Fibroblast of mammary gland (primary cell): Measurements from ENCODE around the gene RGS2.

Experiments used
- DNase-seq: peaks from one replicate; pipeline ENCODE4 v3.0.0-alpha.2; 2010; ENCODE audit warnings: low read depth
- H3K4me3 ChIP-seq: 2 replicates; pipeline ENCODE4 v1.5.1; 2011; ENCODE audit warnings: low read depth, mild to moderate bottlenecking, low read length, moderate library complexity; ENCODE audit not compliant: control insufficient read depth
- CTCF ChIP-seq: conservative IDR thresholded peaks from 2 replicates; pipeline ENCODE4 v1.5.1; 2011; ENCODE audit warnings: low read depth, low read length, inconsistent platforms; ENCODE audit not compliant: control insufficient read depth, insufficient read depth

Gene RGS2

DNA sequence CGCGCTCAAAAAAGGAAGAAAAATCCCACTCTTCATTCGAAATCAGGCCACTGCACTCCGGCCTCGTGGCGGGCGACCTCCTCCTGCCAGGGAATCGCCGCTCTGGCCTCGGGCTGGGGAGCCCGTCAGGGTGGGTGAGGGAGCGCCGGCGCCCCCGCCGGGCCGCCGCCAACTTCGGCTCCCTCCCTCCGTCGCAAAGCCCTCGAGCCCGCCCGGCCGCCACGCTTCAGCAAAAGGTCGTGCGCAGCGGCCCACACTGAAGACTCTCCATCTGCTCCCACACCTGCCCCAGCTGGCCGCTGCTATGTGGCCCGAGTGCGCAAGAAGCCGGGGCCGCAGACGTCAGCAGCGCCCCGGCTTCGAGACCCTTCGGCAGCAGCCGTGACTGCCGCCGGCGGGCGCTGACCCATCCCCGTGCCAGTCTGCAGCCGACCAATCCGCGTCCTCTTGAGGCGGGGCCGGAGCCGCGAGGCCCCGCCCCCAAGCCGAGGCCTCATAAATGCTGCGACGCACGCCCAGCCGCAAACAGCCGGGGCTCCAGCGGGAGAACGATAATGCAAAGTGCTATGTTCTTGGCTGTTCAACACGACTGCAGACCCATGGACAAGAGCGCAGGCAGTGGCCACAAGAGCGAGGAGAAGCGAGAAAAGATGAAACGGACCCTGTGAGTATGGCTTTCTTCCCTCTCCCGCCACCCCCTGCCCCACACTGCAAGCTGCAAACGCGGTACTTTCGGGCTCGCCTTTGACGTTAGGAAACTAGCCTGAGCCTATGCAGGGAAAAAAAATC lies at the start of gene RGS2:
Gene RGS2, plus strand, starts transcription at position 522 of the 789 bp plus-strand sequence. Its CDS starts 33 bp downstream, at position 555.
- no peak for TF ChIP-seq CTCF
- peak within 1 kb of the TSS; percentile 98 for H3K4me3 ChIP-seq
- peak; percentile 89 for DNase-seq

DNA sequence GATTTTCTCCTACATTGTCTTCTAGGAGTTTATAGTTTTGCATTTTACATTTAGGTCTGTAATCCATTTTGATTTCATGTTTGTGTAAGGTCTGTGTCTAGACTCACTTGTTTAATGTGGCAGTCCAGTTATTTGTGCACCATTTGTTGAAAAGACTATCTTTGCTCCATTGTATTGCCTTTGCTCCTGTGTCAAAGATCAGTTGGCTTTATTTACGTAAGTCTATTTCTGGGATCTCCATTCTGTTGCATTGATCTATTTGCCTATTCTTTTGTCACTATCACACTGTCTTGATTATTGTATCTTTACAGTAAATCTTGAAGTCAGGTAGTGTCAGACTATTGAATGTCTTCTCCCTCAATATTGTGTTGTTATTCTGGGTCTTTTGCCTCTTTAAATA lies 49.7 kb upstream of the RGS2 start:
- no peak for DNase-seq
- no peak for TF ChIP-seq CTCF
- no peak overlapping the region for H3K4me3 ChIP-seq

DNA sequence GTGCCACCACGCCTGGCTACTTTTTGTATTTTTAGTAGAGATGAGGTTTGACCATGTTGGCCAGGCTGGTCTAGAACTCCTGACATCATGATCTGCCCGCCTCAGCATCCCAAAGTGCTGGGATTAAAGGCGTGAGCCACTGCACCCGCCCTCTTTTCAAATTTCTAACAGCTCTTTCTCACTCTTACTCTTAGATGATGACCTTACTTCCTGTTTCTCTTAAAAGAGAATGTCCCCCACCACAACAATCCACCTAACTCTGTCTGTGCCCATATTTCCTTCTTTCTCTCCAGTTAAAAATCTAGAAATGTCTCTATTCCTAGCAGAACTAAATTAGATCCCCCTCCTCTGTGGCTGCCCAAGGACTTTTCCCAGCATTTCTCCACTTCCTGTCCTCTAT lies 46.6 kb upstream of the RGS2 start:
- no peak overlapping the region for H3K4me3 ChIP-seq
- no peak for TF ChIP-seq CTCF
- no peak for DNase-seq

DNA sequence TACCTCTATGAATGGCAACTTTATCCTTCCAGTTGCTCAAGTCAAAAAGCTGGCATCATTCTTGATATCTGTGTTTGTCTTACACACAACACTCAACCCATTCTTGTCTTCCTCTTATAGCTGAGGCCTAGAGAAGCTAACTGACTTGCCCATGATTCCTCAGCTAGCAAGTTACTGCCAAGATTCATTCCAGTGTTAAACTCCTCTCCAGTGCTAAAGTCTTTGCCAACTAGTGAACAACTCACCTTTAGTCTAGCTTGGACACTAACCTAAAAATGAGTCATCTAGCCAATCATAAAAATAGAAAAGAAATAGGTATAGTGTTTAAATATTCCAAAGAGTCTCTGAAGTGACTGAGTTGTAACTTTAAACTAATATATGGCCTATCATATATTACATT lies 45.6 kb upstream of the RGS2 start:
- peak; percentile 54 for DNase-seq
- no peak overlapping the region for H3K4me3 ChIP-seq
- no peak for TF ChIP-seq CTCF

- H3K4me3 ChIP-seq = no peak overlapping the region
- no peak for TF ChIP-seq CTCF
- peak; percentile 47 for DNase-seq
Measured at GRCh38 chr1:192763756-192764155, 45.1 kb upstream of the RGS2 start.

- no peak for DNase-seq
- TF ChIP-seq CTCF = no peak
- H3K4me3 ChIP-seq = no peak overlapping the region
Measured at GRCh38 chr1:192764675-192765074, 44.2 kb upstream of the RGS2 start.
